H1 (cell line): Measurements from ENCODE around the gene PKNOX1. TPM values are rescaled to one million over a fixed set of nuclear protein-coding genes. Genes with fewer than 3 reads are reported as not detected.

Experiments used
- CTCF ChIA-PET: fragments of 300-600 bp; sonication (Branson Sonifier 250); formaldehyde crosslinking; loops from one replicate; lab custom pipeline; 2021; ENCODE audit not compliant: partially characterized antibody; lab: Charles Lee
- POLR2A ChIA-PET: fragments of 300-600 bp; sonication (Branson Sonifier 250); formaldehyde crosslinking; loops from one replicate; lab custom pipeline; 2021; ENCODE audit warnings: inconsistent platforms; ENCODE audit not compliant: partially characterized antibody; lab: Charles Lee
- DNase-seq, 2 experiments: peaks; one replicate each; pipeline versions ENCODE4 v3.0.0 to v3.0.0-alpha.2; 2010 to 2022; ENCODE audit warnings: low spot score in 2 of 2, low read depth in 1 of 2, mixed read lengths in 1 of 2
- FAIRE-seq: peaks from 2 replicates; lab custom pipeline; 2011; peaks lifted over from hg19 to GRCh38; lab: Jason Lieb, UNC
- H2AFZ ChIP-seq: 2 replicates; pipeline ENCODE4 v1.8.1; 2012; ENCODE audit warnings: low read length, inconsistent platforms
- H2AK5ac ChIP-seq: 2 replicates; pipeline ENCODE4 v1.6.1; 2013; ENCODE audit warnings: low read depth, low read length
- H2BK120ac ChIP-seq: replicated peaks from 2 replicates; pipeline ENCODE3; 2013; ENCODE audit warnings: low read depth, low read length, inconsistent platforms
- H2BK12ac ChIP-seq: 2 replicates; pipeline ENCODE4 v1.6.1; 2013; ENCODE audit warnings: low read depth, low read length
- H2BK15ac ChIP-seq: 2 replicates; pipeline ENCODE4 v1.6.1; 2013; ENCODE audit warnings: low read length
- H2BK20ac ChIP-seq: 2 replicates; pipeline ENCODE4 v1.6.1; 2013; ENCODE audit warnings: low read length
- H2BK5ac ChIP-seq: 2 replicates; pipeline ENCODE4 v1.6.1; 2013; ENCODE audit warnings: low read depth, low read length
- H3K14ac ChIP-seq: 2 replicates; pipeline ENCODE4 v1.6.1; 2013; ENCODE audit warnings: inconsistent platforms; ENCODE audit not compliant: insufficient read length
- H3K18ac ChIP-seq: 2 replicates; pipeline ENCODE4 v1.6.1; 2013; ENCODE audit warnings: low read length; ENCODE audit errors: extremely low read depth
- H3K23ac ChIP-seq: 2 replicates; pipeline ENCODE4 v1.6.1; 2013; ENCODE audit warnings: inconsistent platforms; ENCODE audit not compliant: insufficient read length
- H3K23me2 ChIP-seq: 2 replicates; pipeline ENCODE4 v1.6.1; 2013; ENCODE audit warnings: low read depth, low read length
- H3K27ac ChIP-seq: 2 replicates; pipeline ENCODE4 v1.6.1; 2011; ENCODE audit warnings: low read depth, low read length, inconsistent platforms
- H3K27me3 ChIP-seq, 4 experiments: replicated peaks in 1 of 4; 1 replicate in 1 of 4; 2 replicates in 3 of 4; pipeline versions ENCODE4 v1.6.1 to v1.8.1; 2011 to 2013; ENCODE audit warnings: low read length in 3 of 4, mild to moderate bottlenecking in 3 of 4, inconsistent platforms in 2 of 4, mixed read lengths in 2 of 4, moderate library complexity in 1 of 4; ENCODE audit not compliant: control insufficient read depth in 3 of 4, insufficient read depth in 3 of 4; ENCODE audit errors: extremely low read depth in 1 of 4
- H3K36me3 ChIP-seq, 4 experiments: 2 replicates each; pipeline versions ENCODE4 v1.6.1 to v1.8.1; 2011 to 2013; ENCODE audit warnings: mild to moderate bottlenecking in 4 of 4, low read length in 3 of 4, moderate library complexity in 2 of 4, control low read depth in 1 of 4, inconsistent platforms in 1 of 4; ENCODE audit not compliant: insufficient read depth in 4 of 4, control insufficient read depth in 2 of 4
- H3K4ac ChIP-seq: replicated peaks from 2 replicates; pipeline ENCODE3; 2013; ENCODE audit warnings: low read length, low read depth, mixed read lengths, inconsistent platforms; ENCODE audit not compliant: insufficient read length
- H3K4me1 ChIP-seq, 4 experiments: replicated peaks in 1 of 4; 1 replicate in 1 of 4; 2 replicates in 3 of 4; pipeline versions ENCODE4 v1.6.1 to v1.8.1; 2011 to 2013; ENCODE audit warnings: low read length in 3 of 4, inconsistent platforms in 2 of 4, mixed read lengths in 1 of 4; ENCODE audit not compliant: insufficient read depth in 4 of 4, control insufficient read depth in 3 of 4
- H3K4me2 ChIP-seq, 2 experiments: 2 replicates each; pipeline versions ENCODE4 v1.6.1 to v1.8.1; 2011 to 2013; ENCODE audit warnings: low read depth in 2 of 2, low read length in 2 of 2, control low read depth in 1 of 2, inconsistent platforms in 1 of 2, mild to moderate bottlenecking in 1 of 2; ENCODE audit not compliant: insufficient read depth in 1 of 2
- H3K4me3 ChIP-seq, 4 experiments: fragments of 200-600, 300-600 bp in 1 of 4; sonication (generic), shearing (Covaris generic), sonication (Bioruptor Twin) in 1 of 4; 2 replicates each; pipeline versions ENCODE4 v1.5.1 to v1.8.1; 2011 to 2016; ENCODE audit warnings: low read length in 4 of 4, low read depth in 3 of 4, control low read depth in 2 of 4, inconsistent platforms in 2 of 4, mild to moderate bottlenecking in 2 of 4, mixed read lengths in 1 of 4, moderate library complexity in 1 of 4; ENCODE audit not compliant: insufficient read depth in 2 of 4; ENCODE audit errors: extremely low read depth in 1 of 4
- H3K56ac ChIP-seq: replicated peaks from 2 replicates; pipeline ENCODE3; 2013; ENCODE audit warnings: low read depth, mild to moderate bottlenecking, mixed read lengths, low read length, inconsistent platforms; ENCODE audit not compliant: insufficient read length
- H3K79me1 ChIP-seq: 2 replicates; pipeline ENCODE4 v1.6.1; 2013; ENCODE audit warnings: low read depth, low read length, control low read depth
- H3K79me2 ChIP-seq, 2 experiments: 2 replicates each; pipeline versions ENCODE4 v1.6.1 to v1.8.1; 2012 to 2013; ENCODE audit warnings: low read length in 2 of 2, mild to moderate bottlenecking in 2 of 2, inconsistent platforms in 1 of 2; ENCODE audit not compliant: insufficient read depth in 2 of 2, control insufficient read depth in 1 of 2
- H3K9ac ChIP-seq, 4 experiments: replicated peaks in 1 of 4; 1 replicate in 1 of 4; 2 replicates in 3 of 4; pipeline versions ENCODE4 v1.6.1 to v1.8.1; 2011 to 2013; ENCODE audit warnings: low read depth in 3 of 4, low read length in 3 of 4, control low read depth in 2 of 4, mild to moderate bottlenecking in 2 of 4, moderate library complexity in 2 of 4, inconsistent platforms in 1 of 4; ENCODE audit errors: extremely low read depth in 1 of 4
- H3K9me3 ChIP-seq, 2 experiments: 2 replicates each; pipeline versions ENCODE4 v1.6.1 to v1.8.1; 2012 to 2013; ENCODE audit warnings: mild to moderate bottlenecking in 2 of 2, moderate library complexity in 2 of 2, control low read depth in 1 of 2, inconsistent platforms in 1 of 2, low read depth in 1 of 2, low read length in 1 of 2, mixed read lengths in 1 of 2; ENCODE audit not compliant: insufficient read depth in 2 of 2
- H4K20me1 ChIP-seq, 2 experiments: replicated peaks in 1 of 2; 2 replicates each; pipeline versions ENCODE3 to v1.8.1; 2011 to 2013; ENCODE audit warnings: inconsistent platforms in 2 of 2, low read length in 2 of 2, mild to moderate bottlenecking in 1 of 2; ENCODE audit not compliant: insufficient read depth in 2 of 2, control insufficient read depth in 1 of 2
- H4K5ac ChIP-seq: 2 replicates; pipeline ENCODE4 v1.6.1; 2013; ENCODE audit warnings: low read length, low read depth, mixed read lengths, inconsistent platforms; ENCODE audit not compliant: insufficient read length
- H4K8ac ChIP-seq: 2 replicates; pipeline ENCODE4 v1.8.0; 2013; ENCODE audit warnings: mild to moderate bottlenecking, moderate library complexity, low read length, inconsistent platforms; ENCODE audit not compliant: insufficient read depth; ENCODE audit errors: extremely low read depth
- H4K91ac ChIP-seq: replicated peaks from 2 replicates; pipeline ENCODE3; 2013; ENCODE audit warnings: low read length, mixed read lengths, inconsistent platforms; ENCODE audit not compliant: insufficient read length
- ATF3 ChIP-seq: IDR thresholded peaks from 2 replicates; pipeline ENCODE4 v1.6.1; 2011; ENCODE audit warnings: low read depth, mild to moderate bottlenecking, low read length; ENCODE audit not compliant: insufficient read depth
- CEBPB ChIP-seq: IDR thresholded peaks from 2 replicates; pipeline ENCODE4 v1.6.1; 2012; ENCODE audit warnings: low read depth, low read length
- GTF2F1 ChIP-seq: IDR thresholded peaks from 2 replicates; pipeline ENCODE4 v1.6.1; 2012; ENCODE audit warnings: low read depth, low read length, improper control_type of control experiment, borderline replicate concordance
- HDAC6 ChIP-seq: IDR thresholded peaks from one replicate; pipeline ENCODE4 v1.7.1; 2012; ENCODE audit warnings: low read depth, mild to moderate bottlenecking, inconsistent platforms, low read length, moderate library complexity
- NRF1 ChIP-seq: IDR thresholded peaks from 2 replicates; pipeline ENCODE4 v1.6.1; 2011; ENCODE audit warnings: mild to moderate bottlenecking, low read depth, low read length, improper control_type of control experiment
- RFX5 ChIP-seq: IDR thresholded peaks from 2 replicates; pipeline ENCODE4 v1.6.1; 2011; ENCODE audit warnings: low read depth, low read length, improper control_type of control experiment, borderline replicate concordance
- SUZ12 ChIP-seq: fragments of 200-600 bp; sonication (generic); IDR thresholded peaks from 2 replicates; pipeline ENCODE4 v1.6.1; 2012; ENCODE audit warnings: mild to moderate bottlenecking, inconsistent platforms, low read length, moderate library complexity, mixed read lengths
- TAF7 ChIP-seq: optimal IDR thresholded peaks from 2 replicates; pipeline ENCODE3; 2011; ENCODE audit warnings: low read depth, mild to moderate bottlenecking, inconsistent platforms, low read length, moderate library complexity, borderline replicate concordance
- YY1 ChIP-seq: IDR thresholded peaks from 2 replicates; pipeline ENCODE4 v1.6.1; 2011; ENCODE audit warnings: low read depth, mild to moderate bottlenecking, low read length
- WGBS, 2 experiments: shearing (Covaris generic) in 1 of 2; methylation state at CpG; one replicate each; pipeline versions ENCODE4 v1.1.6 to v1.1.7; 2013 to 2015; ENCODE audit warnings: low lambda C conversion rate in 2 of 2, mixed read lengths in 2 of 2, inconsistent platforms in 1 of 2, low coverage in 1 of 2, missing lambda C conversion rate in 1 of 2; ENCODE audit not compliant: insufficient replicate concordance in 2 of 2, insufficient coverage in 1 of 2, insufficient read length in 1 of 2; ENCODE audit errors: extremely low coverage in 1 of 2, missing lambda C conversion rate in 1 of 2; 5-methylcytosine and 5-hydroxymethylcytosine counted together
- polyA plus RNA-seq, 7 experiments: library from polyadenylated mRNA; depleted of rRNA in 3 of 7; stranded (reverse) in 5 of 7; unstranded in 2 of 7; fragments of >200 nt in 5 of 7; fragments of 200-250 nt in 2 of 7; gene quantifications; 1 replicate in 5 of 7; 2 replicates in 1 of 7; 4 replicates in 1 of 7; pipeline versions ENCODE4 v1.2.1 to v1.2.3, GENCODE V29; 2011 to 2013; ENCODE audit warnings: missing spikeins in 2 of 7, mixed read lengths in 2 of 7
- total RNA-seq: library from RNA; stranded (reverse); fragmentation: NEBNext Ultra II Directional; extraction: Animal tissue kit (Norgen Biotek cat#: 25700); gene quantifications from 2 replicates; pipeline ENCODE4 v1.2.1, GENCODE V29; 2021

Gene PKNOX1
- total and polyA plus RNA-seq, 2 of the 8 experiments (the other 6 are each of a cell fraction or from before 2014, with no cell fraction given) = 20.4 to 31.9 TPM

GRCh38 chr21:43021756-43022600, 47.6 kb downstream of the PKNOX1 start:
- WGBS, 2 experiments = 95% methylated on average over 26 of the region's 28 CpGs; no CpG with 5 or more reads in 1 of the 2 experiments
- no peak overlapping the region for H2BK20ac ChIP-seq
- no peak overlapping the region for H3K56ac ChIP-seq
- TF ChIP-seq RFX5 = no peak
- no peak for TF ChIP-seq YY1
- no peak for TF ChIP-seq HDAC6
- TF ChIP-seq CEBPB = no peak
- TF ChIP-seq NRF1 = no peak
- TF ChIP-seq GTF2F1 = no peak
- no peak for TF ChIP-seq ATF3
- no peak for TF ChIP-seq TAF7
- TF ChIP-seq SUZ12 = no peak
- TF ChIP-seq, all 59 proteins: peak for 0
- Histone ChIP-seq H3K27ac (no peak overlapping the region), H4K5ac (no peak overlapping the region), H4K91ac (peak overlapping the region; percentile 25), H3K14ac (no peak overlapping the region), H3K23ac (no peak overlapping the region), H4K20me1 (no peaks in the 10 kb centered on the region), H3K9me3 (no peaks in the 10 kb centered on the region), H4K8ac (peak overlapping the region; percentile 83; the same call in 1 of the 2 replicates), H2BK15ac (no peak overlapping the region), H3K4me3 (no peak overlapping the region), H2BK12ac (0 out of 2 replicates have a peak overlapping the region, but pooled peaks have one; percentile 50), H3K4me1 (0 out of 7 replicates have a peak, but pooled peaks cover 0 to 2% (median 0%) of the 10 kb centered on the region in 4 experiments), H2AK5ac (peak overlapping the region; percentile 76; the same call in 1 of the 2 replicates), H2BK5ac (peak overlapping the region; percentile 81), H2AFZ (no peak overlapping the region), H2BK120ac (no peak overlapping the region), H3K23me2 (no peaks in the 10 kb centered on the region), H3K18ac (no peak overlapping the region; the same call in 1 of the 2 replicates), H3K79me1 (peaks cover 2% of the 10 kb centered on the region; the same call in 1 of the 2 replicates), H3K27me3 (no peaks in the 10 kb centered on the region), H3K4me2 (no peak overlapping the region), H3K79me2 (no peaks in the 10 kb centered on the region), H3K4ac (no peak overlapping the region), H3K9ac (no peak overlapping the region), H3K36me3 (peaks cover 4 to 25% (median 6%) of the 10 kb centered on the region in 4 experiments; a peak in 6 of 8 replicates)
- ChIA-PET CTCF (no interaction called here), POLR2A (interaction anchor here (0.6 kb wide), 1 partner anchor 37 kb away, joined by 3 read pairs; no protein-coding TSS in a partner anchor)
- DNase-seq (no peak), FAIRE-seq (no peak)
